GM19324 (cell line): Measurements from ENCODE around the gene GRK3.
"Not testable (repeated sequence)": the region's sequence is repeated elsewhere in the genome, so short reads cannot be mapped to it uniquely, and the experiment has no call there.

Source experiments
- ATAC-seq: cut with Tn5 transposase; IDR thresholded peaks from one replicate; pipeline ENCODE4 v1.9.1; 2021; ENCODE audit warnings: mild to moderate bottlenecking, moderate library complexity; ENCODE audit not compliant: unreplicated experiment, low FRiP score

Gene GRK3

DNA sequence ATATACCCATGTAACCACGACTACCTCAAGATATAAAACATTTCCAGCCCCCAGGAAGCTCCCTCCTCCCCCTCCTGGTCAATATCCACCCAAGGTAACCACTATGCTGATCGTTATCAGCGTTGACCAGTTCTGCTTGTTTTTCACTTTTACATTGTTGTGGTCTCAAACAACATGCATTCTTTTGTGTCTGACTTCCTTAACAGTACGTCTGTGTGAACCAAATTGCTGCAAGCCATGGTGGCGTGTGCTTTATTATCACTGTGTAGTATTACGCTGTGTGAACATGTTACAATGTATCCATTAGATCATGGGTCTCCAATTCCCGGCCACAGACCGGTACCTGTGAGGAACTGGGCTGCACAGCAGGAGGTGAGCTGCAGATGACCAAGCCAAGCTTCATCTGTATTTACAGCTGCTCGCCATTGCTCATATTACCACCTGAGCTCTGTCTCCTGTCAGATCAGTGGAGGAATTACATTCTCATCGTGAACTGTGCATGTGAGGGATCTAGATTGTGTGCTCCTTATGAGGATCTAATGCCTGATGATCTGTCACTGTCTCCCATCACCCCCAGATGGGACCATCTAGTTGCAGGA lies 15.5 kb upstream of the GRK3 start:
- no peak for ATAC-seq

DNA sequence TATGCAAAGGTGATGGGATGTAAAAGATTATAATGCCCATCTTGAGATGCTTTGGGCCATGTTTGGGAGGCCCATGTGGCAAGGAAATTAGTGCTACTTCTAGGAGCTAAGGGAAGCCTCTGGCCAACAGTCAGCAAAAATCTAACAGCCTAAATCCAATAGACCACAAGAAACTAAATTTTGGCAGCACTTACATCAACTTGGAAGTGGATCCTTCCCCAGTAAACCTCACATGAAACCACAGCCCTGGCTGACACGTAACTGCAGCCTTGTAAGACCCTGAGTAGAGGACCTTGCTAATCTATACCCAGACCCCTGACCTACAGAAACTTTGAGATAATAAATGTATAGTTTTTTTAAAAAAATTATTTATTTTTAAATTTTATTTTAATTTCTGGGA lies 13.1 kb upstream of the GRK3 start:
- no peak for ATAC-seq

DNA sequence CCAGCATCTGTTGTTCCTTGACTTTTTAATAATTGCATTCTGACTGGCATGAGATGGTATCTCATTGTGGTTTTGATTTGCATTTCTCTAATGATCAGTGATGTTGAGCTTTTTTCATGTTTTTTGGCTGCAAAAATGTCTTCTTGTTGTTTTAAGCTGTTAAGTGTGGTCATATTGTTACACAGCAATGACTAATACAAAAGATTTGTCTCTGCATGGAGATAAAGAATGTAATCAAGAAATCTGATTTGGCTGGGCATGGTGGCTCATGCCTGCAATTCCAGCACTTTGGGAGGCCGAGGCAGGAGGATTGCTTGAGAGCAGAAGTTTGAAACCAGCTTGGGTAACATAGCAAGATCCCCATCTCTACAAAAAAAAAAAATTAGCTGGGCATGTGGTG lies 12.1 kb upstream of the GRK3 start:
- ATAC-seq = not testable (repeated sequence)

DNA sequence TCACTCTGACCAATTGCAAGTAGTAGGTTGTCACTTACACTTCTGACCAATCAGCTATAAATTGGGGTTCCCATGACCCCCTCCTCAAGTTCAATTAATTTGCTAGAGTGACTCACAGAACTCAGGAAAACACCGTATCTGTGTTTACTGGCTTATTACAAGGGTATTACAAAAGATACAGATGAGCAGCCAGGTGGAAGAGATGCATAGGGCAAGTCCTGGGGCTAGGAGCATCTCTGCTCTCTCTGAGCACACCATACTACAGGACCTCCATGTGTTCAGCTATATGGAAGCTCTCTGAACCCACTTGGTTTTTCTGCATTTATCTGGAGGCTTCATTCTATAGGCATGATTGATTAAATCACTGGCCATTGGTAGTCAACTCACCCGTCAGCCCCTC lies 11.3 kb upstream of the GRK3 start:
- ATAC-seq = no peak

DNA sequence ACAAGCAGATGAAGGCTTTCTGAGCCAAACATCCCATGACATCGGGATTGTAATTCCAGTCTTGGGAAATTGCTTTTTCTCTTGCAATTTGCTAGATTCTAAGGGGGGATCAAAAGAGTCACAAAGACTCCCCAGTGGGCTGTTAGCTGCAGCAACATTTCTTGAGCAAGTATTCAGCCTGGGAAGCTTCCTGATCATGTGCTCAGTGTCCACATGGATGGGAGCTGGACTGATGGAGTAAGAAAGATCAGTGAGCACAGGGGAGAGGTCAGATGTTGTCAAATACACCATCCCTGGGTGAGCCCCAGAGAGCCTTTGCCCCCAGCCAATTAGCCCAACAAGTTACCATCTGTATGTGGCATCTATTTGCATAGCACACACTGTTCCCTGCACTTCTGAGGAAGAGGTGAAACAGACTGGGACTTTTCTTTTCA lies 10.2 kb upstream of the GRK3 start:
- ATAC-seq = no peak

GRCh38 chr22:25554689-25555088 lies 9.8 kb upstream of the GRK3 start:
- no peak for ATAC-seq

DNA sequence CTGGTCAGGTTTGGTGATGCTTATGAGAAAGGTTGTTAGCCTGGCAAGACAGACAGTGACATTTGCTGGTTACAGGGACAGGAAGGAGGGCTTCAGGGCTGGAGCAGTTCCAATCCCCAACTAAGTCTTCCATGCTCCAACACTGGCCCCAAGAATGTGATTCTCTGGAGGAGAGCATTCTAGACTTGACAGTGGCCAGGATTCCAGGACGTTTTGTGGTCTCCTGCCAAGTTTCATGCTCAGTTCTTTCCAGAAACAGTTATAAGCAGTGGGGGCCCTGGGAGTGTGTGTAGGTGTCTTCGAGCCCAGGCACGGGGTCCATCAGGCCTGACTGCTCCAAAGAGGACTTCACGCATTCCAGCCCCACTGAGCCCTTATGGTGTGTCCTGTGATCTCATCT lies 8.9 kb upstream of the GRK3 start:
- ATAC-seq = no peak

DNA sequence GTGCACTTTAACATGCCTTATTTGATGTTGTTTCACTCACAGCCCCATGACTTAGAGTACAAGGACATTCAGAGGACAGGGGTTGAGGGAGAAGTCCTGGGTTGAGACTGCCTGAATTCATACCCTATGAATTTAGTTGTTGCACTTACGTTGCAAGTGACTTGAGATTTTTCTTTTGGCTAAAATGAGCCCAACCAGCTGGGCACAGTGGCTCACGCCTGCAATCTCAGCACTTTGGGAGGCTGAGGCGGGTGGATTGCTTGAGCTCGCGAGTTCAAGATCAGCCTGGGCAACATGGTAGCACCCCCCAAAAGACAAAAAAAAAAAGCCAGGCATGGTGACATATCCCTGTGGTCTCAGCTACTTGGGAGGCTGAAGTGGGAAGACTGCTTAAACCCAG lies 7.3 kb upstream of the GRK3 start:
- ATAC-seq = no peak

- no peak for ATAC-seq
These were observed 6.1 kb upstream of the GRK3 start for GRCh38 chr22:25558341-25558740.

DNA sequence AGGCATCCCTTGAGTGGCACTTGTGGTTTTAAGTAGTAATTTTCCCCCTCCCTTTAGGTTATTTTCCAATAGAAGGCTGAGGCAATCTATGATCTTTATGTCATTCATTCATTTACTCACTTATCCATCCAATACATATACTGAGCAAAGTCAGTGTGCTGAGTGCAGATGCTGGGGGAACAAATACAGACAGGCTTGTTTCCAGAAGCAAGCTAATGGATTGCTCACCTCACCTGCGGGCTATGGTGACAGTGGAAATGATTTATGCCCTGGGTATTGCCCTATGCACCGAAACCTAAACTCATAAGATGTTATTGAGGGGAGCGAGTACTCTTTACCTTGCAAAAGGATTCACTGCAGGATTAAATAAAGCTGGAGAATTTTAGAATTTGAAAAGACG lies 4.6 kb upstream of the GRK3 start:
- not testable (repeated sequence) for ATAC-seq

DNA sequence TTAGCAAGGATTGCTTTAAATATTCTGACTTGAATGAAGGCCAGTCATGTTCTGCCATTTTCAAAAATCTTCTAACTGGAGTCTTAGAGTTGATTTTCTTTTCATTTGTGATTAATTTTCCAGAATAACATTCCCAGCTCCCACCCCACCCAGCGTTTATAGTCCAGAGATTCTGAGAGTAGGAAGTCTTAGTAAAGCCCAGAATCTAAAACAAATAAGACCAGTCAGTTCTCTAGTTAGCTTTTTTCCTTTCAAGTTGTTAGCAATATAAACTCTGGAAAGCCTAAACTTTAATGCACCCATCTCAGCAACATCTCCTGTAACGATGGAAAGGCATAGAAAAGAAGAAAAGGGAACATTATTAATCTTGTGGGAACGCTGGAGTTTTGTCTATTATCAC lies 3.3 kb upstream of the GRK3 start:
- not testable (repeated sequence) for ATAC-seq

DNA sequence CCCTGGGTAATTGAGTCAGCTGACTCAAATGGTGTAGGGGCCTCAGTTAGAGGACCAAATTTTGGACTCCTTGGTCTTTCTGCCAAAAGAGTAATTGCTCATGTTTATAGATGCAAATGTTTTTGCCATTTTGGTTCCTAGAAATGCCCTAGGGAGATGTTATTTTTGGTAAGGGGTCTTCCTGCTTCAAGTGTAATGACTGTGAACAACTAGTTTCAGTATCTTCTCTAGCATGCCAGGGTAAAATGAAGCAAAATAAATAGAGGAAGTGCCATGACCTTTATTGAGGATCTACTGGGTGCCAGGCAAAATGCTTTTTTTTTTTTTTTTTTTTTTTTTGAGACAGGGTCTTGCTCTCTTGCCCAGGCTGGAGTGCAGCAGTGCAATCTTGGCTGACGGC lies 2.5 kb upstream of the GRK3 start:
- not testable (repeated sequence) for ATAC-seq

DNA sequence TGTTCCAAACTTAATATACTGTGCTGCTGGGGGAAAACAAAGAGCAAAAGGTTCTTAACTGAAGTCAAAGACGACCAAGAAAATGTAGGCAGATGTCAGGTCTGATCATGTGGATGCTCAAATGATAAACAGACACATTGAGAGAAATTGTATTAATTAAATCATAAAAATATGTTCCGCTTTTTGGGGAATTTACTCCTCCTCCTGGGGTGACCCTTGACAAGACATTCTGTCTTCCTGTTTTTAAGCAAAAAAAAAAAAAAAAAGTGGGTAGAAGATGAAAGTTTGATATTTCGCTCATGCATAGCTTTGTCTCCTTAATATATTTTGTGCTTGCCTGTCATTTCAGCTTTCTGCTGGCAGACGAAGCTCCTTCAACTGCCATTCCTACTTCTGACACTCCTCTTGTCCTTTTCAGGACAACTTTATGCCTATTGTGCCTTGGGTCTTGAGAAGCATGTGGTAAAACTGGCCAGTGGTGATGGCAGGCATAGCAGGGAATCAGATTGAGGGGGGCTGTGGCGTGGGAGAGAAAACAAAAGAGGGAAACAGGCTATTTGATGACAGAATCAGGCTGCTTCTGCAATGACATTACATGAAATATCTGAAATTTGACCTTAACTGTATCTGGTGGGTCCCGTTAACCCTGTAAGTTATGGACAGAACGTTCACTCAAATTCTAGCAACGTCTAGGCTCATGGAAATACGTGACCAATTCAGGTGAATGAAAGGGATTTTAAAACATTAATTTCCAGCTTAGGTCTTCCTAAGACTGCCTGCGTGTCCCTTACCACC lies 1.3 kb upstream of the GRK3 start:
- ATAC-seq = not testable (repeated sequence)

GRCh38 chr22:25563761-25564319 lies 635 bp upstream of the GRK3 start:
- peak; percentile 12 for ATAC-seq

DNA sequence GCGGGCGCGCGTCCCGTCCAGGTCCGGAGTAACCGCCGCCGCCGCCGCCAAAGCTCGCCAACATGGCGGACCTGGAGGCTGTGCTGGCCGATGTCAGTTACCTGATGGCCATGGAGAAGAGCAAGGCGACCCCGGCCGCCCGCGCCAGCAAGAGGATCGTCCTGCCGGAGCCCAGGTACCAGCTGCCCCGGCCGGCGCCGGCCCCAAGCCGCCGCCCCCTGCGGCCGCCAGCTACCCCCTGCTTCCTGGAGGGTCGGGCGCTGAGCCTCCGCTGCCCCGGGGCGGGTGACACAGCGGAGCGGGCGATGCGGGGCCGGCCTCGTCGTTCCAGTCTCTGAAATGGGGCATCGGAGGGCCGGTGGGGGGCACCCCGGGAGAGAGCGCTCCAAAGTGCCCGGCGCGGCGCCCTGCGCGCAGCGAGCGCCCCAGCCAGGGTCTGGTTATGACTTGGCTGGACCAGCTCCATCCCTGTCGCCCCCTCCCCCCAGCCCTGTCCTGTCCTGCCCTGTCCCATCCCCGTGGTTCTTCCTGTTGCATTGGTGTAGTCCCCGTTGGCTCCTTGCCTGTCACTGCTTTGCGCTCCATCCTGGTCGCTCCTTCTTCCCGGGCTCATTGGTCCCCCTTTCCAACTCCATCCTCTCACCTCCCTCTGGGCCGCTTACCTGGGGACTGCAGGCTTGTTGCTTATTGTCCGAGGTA lies 653 bp downstream of the GRK3 start:
- peak; percentile 13 for ATAC-seq

GRCh38 chr22:25566186-25566897 lies 1.9 kb downstream of the GRK3 start:
- no peak for ATAC-seq

DNA sequence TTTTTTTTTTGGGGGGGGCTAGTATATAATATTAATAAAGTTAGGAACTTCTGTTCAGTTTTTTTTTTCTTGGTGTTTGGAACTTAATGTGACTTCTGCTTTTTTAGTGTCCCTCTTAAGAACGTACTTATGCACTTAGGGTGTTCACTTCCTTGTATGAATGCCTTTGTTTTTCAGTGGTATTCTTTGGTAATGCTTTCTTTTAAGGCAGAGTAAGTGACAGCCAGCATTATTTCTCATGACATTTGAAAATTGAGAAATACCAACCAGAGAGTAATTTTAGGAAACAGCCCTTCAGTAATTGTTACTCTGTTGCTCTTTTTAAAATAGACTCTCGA lies 2.4 kb downstream of the GRK3 start:
- ATAC-seq = no peak

- ATAC-seq = no peak
These were observed 2.8 kb downstream of the GRK3 start for GRCh38 chr22:25567251-25567675.

DNA sequence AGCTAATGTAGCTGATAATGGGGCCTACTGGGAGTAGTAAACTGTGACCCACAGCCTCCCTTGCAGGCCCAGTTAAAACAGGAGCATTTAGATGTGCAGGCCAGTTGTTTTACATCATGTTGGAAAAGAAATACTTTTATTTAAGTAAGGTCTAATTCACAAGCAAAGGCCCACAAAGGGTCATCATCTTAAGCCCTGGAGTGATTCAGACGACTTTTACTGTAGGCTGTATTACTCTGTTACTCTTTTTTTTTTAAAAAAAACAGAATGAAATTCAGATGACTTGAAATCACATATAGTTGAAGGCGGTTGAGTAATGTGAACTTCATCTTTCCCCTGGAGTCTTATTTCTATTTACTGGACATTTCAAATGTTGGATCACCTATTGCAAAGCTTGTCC lies 3.6 kb downstream of the GRK3 start:
- not testable (repeated sequence) for ATAC-seq

DNA sequence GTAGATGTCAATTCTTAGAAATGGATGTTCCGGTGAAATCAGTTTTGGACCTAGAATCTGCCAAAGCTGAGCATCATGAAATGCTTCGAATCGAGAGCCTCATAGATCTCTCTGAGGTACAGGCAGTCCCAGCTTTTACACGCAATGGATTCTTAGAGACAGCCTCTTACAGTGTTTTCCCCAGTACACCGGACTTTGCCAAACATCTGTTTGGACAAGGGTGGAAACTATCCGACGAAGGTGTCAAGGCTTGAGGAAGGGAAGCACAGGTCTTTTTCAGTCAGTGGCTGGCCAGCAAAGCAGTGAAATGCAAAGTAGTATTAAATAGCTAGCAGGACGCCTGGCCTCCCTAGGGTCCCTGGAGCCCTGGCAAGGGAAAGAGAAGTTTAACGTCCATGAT lies 4.9 kb downstream of the GRK3 start:
- ATAC-seq = no peak

DNA sequence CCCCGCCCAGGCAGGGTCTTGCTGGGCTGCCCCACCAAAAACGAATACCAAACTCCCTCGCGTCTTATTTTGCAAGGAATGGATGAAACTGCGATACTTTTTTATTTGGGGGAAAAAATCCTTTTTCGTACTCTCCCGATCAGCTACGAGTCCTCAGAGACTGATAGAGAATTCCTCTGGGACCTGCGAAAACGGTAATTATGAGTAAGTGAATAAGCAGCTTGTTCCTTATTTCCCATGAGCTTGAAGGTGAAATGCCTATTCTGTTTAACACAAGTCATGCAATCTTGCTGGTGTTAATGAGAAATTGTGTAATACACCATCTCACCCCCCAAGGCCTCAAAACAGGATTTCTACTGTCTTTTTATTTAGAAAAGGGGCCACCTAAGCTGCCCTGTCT lies 5.5 kb downstream of the GRK3 start:
- no peak for ATAC-seq
